ENCODE results near the gene SUMO3. TPM values are rescaled to one million over a fixed set of nuclear protein-coding genes. Genes with fewer than 3 reads are reported as not detected.

Gene SUMO3
- total and polyA plus RNA-seq, 2 donors (not counting 3 experiments of a cell fraction or from before 2014, with no cell fraction given): 102 to 123 TPM

GRCh38 chr21:44757731-44758130 lies 60.1 kb downstream of the SUMO3 start:
- H3K27ac ChIP-seq (ENCODE audit: insufficient read depth, low read depth, low read length): no peak overlapping the region
- FAIRE-seq (no peak), DNase-seq (ENCODE audit: low read depth, low spot score) (no peak)
- ChIA-PET POLR2A (no interaction called here), CTCF (interaction anchor here (0.6 to 1.5 kb wide), 2 partner anchors 15 to 36 kb away, joined by 3 to 4 read pairs; no protein-coding TSS in a partner anchor)
- no peaks in the 10 kb centered on the region for H3K36me3 ChIP-seq (ENCODE audit: control insufficient read depth in 2 of 2, extremely low read depth in 1 of 2, insufficient read depth in 2 of 2, low read length in 2 of 2)
- TF ChIP-seq POLR2AphosphoS5 (IDR thresholded peaks at IDR 0.05; ENCODE audit: insufficient read depth, low read depth, low read length): no peak
- no peak for TF ChIP-seq JUN (IDR thresholded peaks at IDR 0.05; ENCODE audit: borderline replicate concordance, insufficient read depth, insufficient read length, low read depth)
- TF ChIP-seq EZH2 (IDR thresholded peaks at IDR 0.05; ENCODE audit: borderline replicate concordance, low read depth, low read length, severe bottlenecking): no peak
- TF ChIP-seq POLR2A (IDR thresholded peaks at IDR 0.05; ENCODE audit: low read depth, low read length): no peak
- TF ChIP-seq GATA2 (IDR thresholded peaks at IDR 0.05; ENCODE audit: insufficient read depth, insufficient read length, low read depth, low read length): no peak
- TF ChIP-seq FOS (IDR thresholded peaks at IDR 0.05; ENCODE audit: borderline replicate concordance, insufficient read depth, low read length): no peak
- no peak for TF ChIP-seq MYC (IDR thresholded peaks at IDR 0.05; ENCODE audit: low read depth, low read length)
- TF ChIP-seq MAX (IDR thresholded peaks at IDR 0.05; ENCODE audit: insufficient read depth, insufficient read length): no peak
- no peak for TF ChIP-seq CTCF (IDR thresholded peaks at IDR 0.05; ENCODE audit: extremely low read depth in 1 of 2, insufficient read depth in 1 of 2, low read depth in 1 of 2, low read length in 2 of 2)
- no peak overlapping the region for H2AFZ ChIP-seq (ENCODE audit: low read depth, low read length)
- intact Hi-C loops (cut with micrococcal nuclease): no loop called here
- H3K9ac ChIP-seq (replicated peaks; ENCODE audit: extremely low read depth, insufficient read depth, low read length): no peak overlapping the region
- H3K4me3 ChIP-seq (replicated peaks in 1 of 3; ENCODE audit: insufficient read depth in 1 of 3, low read depth in 1 of 3, low read length in 3 of 3): no peak overlapping the region
- no TSS peak for BruUV-seq (replicated peaks)
- no peaks in the 10 kb centered on the region for H3K27me3 ChIP-seq (ENCODE audit: control insufficient read depth in 2 of 2, insufficient read depth in 2 of 2, low read length in 2 of 2)
- no peak overlapping the region for H3K4me2 ChIP-seq (ENCODE audit: insufficient read depth, low read length)
- H4K20me1 ChIP-seq (replicated peaks; ENCODE audit: control insufficient read depth, extremely low read depth, insufficient read depth, low read length): no peaks in the 10 kb centered on the region
- H3K9me1 ChIP-seq (replicated peaks; ENCODE audit: control insufficient read depth, extremely low read depth, insufficient read depth, low read length): no peaks in the 10 kb centered on the region
- H3K9me3 ChIP-seq (replicated peaks; ENCODE audit: control insufficient read depth, insufficient read depth, low read length): no peaks in the 10 kb centered on the region
- no peaks in the 10 kb centered on the region for H3K79me2 ChIP-seq (ENCODE audit: control insufficient read depth, insufficient read depth, low read length)
- H3K4me1 ChIP-seq (ENCODE audit: control insufficient read depth, extremely low read depth, insufficient read depth, low read length): peaks cover 30% of the 10 kb centered on the region
- dilution Hi-C loops (cut with MboI; ENCODE audit: extremely low pct_ligation_motif_present, low sequenced_read_pairs): no loop called here

Measured in endothelial cell of umbilical vein (primary cell).